Measurements from ENCODE around the gene CCDC12. TPM values are rescaled to one million over a fixed set of nuclear protein-coding genes. Genes with fewer than 3 reads are reported as not detected.

CCDC12 gene
- total and polyA plus RNA-seq, 2 of the 13 experiments (the other 11 are each of a cell fraction or from before 2014, with no cell fraction given) = 30.1 to 49.5 TPM

- TF ChIP-seq RNF219 (CRISPR knock-in tag; IDR thresholded peaks at IDR 0.05) = no peak
- TF ChIP-seq ZNF768 (CRISPR knock-in tag; IDR thresholded peaks at IDR 0.05) = no peak
- TF ChIP-seq SP1 (IDR thresholded peaks at IDR 0.05) = no peak
- TF ChIP-seq SP1 (CRISPR knock-in tag; IDR thresholded peaks at IDR 0.05) = no peak
- no peak for TF ChIP-seq GPN1 (CRISPR knock-in tag; IDR thresholded peaks at IDR 0.05; ENCODE audit: borderline replicate concordance)
- TF ChIP-seq RCOR2 (CRISPR knock-in tag; IDR thresholded peaks at IDR 0.05) = no peak
- TF ChIP-seq HNRNPL (IDR thresholded peaks at IDR 0.05; ENCODE audit: low read depth, low read length) = peak; percentile 82
- no peak for TF ChIP-seq CENPBD1 (CRISPR knock-in tag; IDR thresholded peaks at IDR 0.05; ENCODE audit: borderline replicate concordance, low read depth)
- TF ChIP-seq RARA (CRISPR knock-in tag; IDR thresholded peaks at IDR 0.05) = peak; percentile 77; the same call in 1 of the 2 replicates
- TF ChIP-seq ZNF503 (CRISPR knock-in tag; IDR thresholded peaks at IDR 0.05) = no peak
- TF ChIP-seq NCOA2 (CRISPR knock-in tag; IDR thresholded peaks at IDR 0.05) = peak; percentile 48
- no peak for TF ChIP-seq SOX6 (IDR thresholded peaks at IDR 0.05)
- peak; percentile 30; the same call in 1 of the 2 replicates for TF ChIP-seq SOX6 (CRISPR knock-in tag; IDR thresholded peaks at IDR 0.05)
- TF ChIP-seq, protein P1, sequence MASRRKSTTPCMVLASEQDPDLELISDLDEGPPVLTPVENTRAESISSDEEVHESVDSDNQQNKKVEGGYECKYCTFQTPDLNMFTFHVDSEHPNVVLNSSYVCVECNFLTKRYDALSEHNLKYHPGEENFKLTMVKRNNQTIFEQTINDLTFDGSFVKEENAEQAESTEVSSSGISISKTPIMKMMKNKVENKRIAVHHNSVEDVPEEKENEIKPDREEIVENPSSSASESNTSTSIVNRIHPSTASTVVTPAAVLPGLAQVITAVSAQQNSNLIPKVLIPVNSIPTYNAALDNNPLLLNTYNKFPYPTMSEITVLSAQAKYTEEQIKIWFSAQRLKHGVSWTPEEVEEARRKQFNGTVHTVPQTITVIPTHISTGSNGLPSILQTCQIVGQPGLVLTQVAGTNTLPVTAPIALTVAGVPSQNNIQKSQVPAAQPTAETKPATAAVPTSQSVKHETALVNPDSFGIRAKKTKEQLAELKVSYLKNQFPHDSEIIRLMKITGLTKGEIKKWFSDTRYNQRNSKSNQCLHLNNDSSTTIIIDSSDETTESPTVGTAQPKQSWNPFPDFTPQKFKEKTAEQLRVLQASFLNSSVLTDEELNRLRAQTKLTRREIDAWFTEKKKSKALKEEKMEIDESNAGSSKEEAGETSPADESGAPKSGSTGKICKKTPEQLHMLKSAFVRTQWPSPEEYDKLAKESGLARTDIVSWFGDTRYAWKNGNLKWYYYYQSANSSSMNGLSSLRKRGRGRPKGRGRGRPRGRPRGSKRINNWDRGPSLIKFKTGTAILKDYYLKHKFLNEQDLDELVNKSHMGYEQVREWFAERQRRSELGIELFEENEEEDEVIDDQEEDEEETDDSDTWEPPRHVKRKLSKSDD (CRISPR knock-in tag; IDR thresholded peaks at IDR 0.05; ENCODE audit: low read depth) = no peak
- no peak for TF ChIP-seq ZNF83 (CRISPR knock-in tag; IDR thresholded peaks at IDR 0.05; ENCODE audit: borderline replicate concordance)
- TF ChIP-seq, protein P2, sequence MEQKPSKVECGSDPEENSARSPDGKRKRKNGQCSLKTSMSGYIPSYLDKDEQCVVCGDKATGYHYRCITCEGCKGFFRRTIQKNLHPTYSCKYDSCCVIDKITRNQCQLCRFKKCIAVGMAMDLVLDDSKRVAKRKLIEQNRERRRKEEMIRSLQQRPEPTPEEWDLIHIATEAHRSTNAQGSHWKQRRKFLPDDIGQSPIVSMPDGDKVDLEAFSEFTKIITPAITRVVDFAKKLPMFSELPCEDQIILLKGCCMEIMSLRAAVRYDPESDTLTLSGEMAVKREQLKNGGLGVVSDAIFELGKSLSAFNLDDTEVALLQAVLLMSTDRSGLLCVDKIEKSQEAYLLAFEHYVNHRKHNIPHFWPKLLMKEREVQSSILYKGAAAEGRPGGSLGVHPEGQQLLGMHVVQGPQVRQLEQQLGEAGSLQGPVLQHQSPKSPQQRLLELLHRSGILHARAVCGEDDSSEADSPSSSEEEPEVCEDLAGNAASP (CRISPR knock-in tag; IDR thresholded peaks at IDR 0.05; ENCODE audit: borderline replicate concordance) = peak; percentile 75; the same call in 1 of the 2 replicates
Measured at GRCh38 chr3:46935168-46935858, 41.2 kb downstream of the CCDC12 start (continued).
